ENCODE results near the gene ENG.

GRCh38 chr9:127858041-127858512 is 3.6 kb upstream of the ENG start:
- no peak for TF ChIP-seq ELF1 (IDR thresholded peaks at IDR 0.05; ENCODE audit: borderline replicate concordance, low read depth)
- no peak for TF ChIP-seq CTCF (IDR thresholded peaks at IDR 0.05 in 2 of 3, conservative IDR thresholded peaks at IDR 0.05 in 1 of 3; ENCODE audit: borderline replicate concordance in 1 of 3, insufficient read depth in 1 of 3, low read depth in 2 of 3, low read length in 2 of 3)
- no peak for TF ChIP-seq ZBTB33 (IDR thresholded peaks at IDR 0.05; ENCODE audit: extremely low read depth, insufficient replicate concordance, low read length)
- TF ChIP-seq FOSL1 (IDR thresholded peaks at IDR 0.05; ENCODE audit: low read depth), result no peak
- no peak for TF ChIP-seq EZH2phosphoT487 (IDR thresholded peaks at IDR 0.05; ENCODE audit: borderline replicate concordance)
- no peak for TF ChIP-seq ATF3 (IDR thresholded peaks at IDR 0.05)
- no peak for TF ChIP-seq POLR2AphosphoS5 (IDR thresholded peaks at IDR 0.05; ENCODE audit: low read depth, low read length)
- no peak for TF ChIP-seq EZH2 (IDR thresholded peaks at IDR 0.05)
- TF ChIP-seq REST (IDR thresholded peaks at IDR 0.05; ENCODE audit: low read depth), result no peak
- TF ChIP-seq SIN3A (IDR thresholded peaks at IDR 0.05; ENCODE audit: low read depth), result no peak
- TF ChIP-seq POLR2A (IDR thresholded peaks at IDR 0.05; ENCODE audit: borderline replicate concordance, extremely low read depth, insufficient read depth, insufficient read length), result no peak
- TF ChIP-seq CEBPB (IDR thresholded peaks at IDR 0.05; ENCODE audit: low read depth), result no peak
